Activated CD4-positive, alpha-beta T cell treated with anti-CD3 and anti-CD28 coated beads, Interleukin-2, amount 50 U/mL, for 4 hours (primary cell): ENCODE measurements around the gene SLC1A7.

Source experiments
- DNase-seq, 2 experiments: peaks; one replicate each; pipeline ENCODE4 v3.0.0-alpha.2; 2020

Gene SLC1A7

GRCh38 chr1:53132176-53132575, 10.3 kb downstream of the SLC1A7 start:
- DNase-seq = no peak

- DNase-seq = no peak
These were observed 10.9 kb downstream of the SLC1A7 start for GRCh38 chr1:53131590-53131938.

- DNase-seq = no peak
These were observed 11.4 kb downstream of the SLC1A7 start for GRCh38 chr1:53130878-53131589.

GRCh38 chr1:53130598-53130877, 11.9 kb downstream of the SLC1A7 start:
- DNase-seq = no peak

GRCh38 chr1:53129891-53130597, 12.4 kb downstream of the SLC1A7 start:
- no peak for DNase-seq

- no peak for DNase-seq
These were observed 14.0 kb downstream of the SLC1A7 start for GRCh38 chr1:53128401-53128800.

- DNase-seq = no peak
These were observed 14.9 kb downstream of the SLC1A7 start for GRCh38 chr1:53127546-53127945.

GRCh38 chr1:53126495-53126894, 15.9 kb downstream of the SLC1A7 start:
- no peak for DNase-seq

- no peak for DNase-seq
These were observed 16.6 kb downstream of the SLC1A7 start for GRCh38 chr1:53125623-53126360.

- DNase-seq = no peak
These were observed 17.3 kb downstream of the SLC1A7 start for GRCh38 chr1:53125122-53125521.

- DNase-seq = no peak
These were observed 18.8 kb downstream of the SLC1A7 start for GRCh38 chr1:53123453-53124140.

- no peak for DNase-seq
These were observed 19.5 kb downstream of the SLC1A7 start for GRCh38 chr1:53122961-53123413.

GRCh38 chr1:53122201-53122885, 20.1 kb downstream of the SLC1A7 start:
- no peak for DNase-seq

GRCh38 chr1:53121319-53122172, 20.9 kb downstream of the SLC1A7 start:
- no peak for DNase-seq

GRCh38 chr1:53120659-53121058, 21.8 kb downstream of the SLC1A7 start:
- no peak for DNase-seq

GRCh38 chr1:53117836-53118235, 24.6 kb downstream of the SLC1A7 start:
- no peak for DNase-seq

- no peak for DNase-seq
These were observed 25.4 kb downstream of the SLC1A7 start for GRCh38 chr1:53116933-53117600.

- DNase-seq = no peak
These were observed 26.1 kb downstream of the SLC1A7 start for GRCh38 chr1:53116307-53116810.

- no peak for DNase-seq
These were observed 26.8 kb downstream of the SLC1A7 start for GRCh38 chr1:53115403-53116306.
